GM18909 (cell line): ENCODE data around the gene MBNL2.
A peak's percentile ranks its signal among the peaks of the same experiment; 100 is the strongest.

Experiments
- ATAC-seq: cut with Tn5 transposase; IDR thresholded peaks from one replicate; pipeline ENCODE4 v1.9.1; 2021; ENCODE audit warnings: mild to moderate bottlenecking; ENCODE audit not compliant: unreplicated experiment, poor library complexity

MBNL2 gene

GRCh38 chr13:97249093-97249795 lies 27.1 kb downstream of the MBNL2 start:
- no peak for ATAC-seq

DNA sequence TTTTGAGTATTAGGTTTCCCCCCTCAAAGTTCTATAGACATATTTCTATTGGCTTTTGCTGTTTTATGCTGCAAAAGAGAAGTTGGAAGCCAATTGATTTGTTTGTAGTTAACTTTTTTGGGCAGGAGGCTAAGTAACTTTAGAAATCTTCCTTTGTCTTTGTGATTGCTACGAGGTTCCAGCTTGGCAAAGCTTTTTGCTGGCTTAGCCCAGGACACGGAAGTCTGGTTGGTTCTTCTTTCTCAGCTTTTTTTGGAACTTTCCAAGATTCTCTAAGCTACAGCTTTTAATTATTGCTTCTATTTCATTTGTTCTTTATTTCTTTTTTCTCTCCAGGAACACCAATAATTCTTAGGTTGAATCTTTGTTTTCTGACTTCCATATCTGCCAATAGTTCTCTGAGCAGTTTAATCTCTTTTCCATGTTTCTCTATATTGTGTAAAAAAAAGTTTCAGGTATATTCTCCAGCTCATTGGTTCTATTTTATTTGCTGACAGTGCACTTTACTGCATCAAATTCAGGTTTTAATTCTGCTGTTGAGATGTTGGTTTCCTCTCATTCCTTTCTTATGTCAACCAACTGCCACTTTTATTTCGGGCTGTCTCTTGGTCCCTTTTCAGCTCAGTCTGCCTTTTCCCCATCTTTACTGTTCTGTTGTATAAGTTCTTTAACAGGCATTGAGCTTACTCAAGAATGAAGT lies 27.8 kb downstream of the MBNL2 start:
- ATAC-seq = no peak

DNA sequence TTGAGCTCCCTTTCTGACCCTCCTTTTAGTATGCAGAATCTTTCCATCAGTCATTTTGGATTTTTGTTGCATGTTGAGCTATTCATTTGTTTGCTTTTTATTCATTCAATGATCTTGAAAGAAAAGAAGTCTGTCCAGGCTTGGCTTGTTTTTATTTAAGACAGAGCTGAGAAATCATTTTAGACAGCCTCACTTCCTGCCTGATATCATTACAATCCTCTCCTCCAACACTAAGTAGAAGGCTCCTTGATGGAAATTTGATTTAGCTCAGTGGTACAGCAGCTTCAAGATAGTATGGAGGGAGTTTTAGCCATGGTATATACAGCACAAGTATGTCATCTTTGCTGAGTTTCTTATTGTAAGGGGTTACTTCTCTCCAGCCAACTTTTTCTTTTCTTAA lies 28.4 kb downstream of the MBNL2 start:
- ATAC-seq = no peak

DNA sequence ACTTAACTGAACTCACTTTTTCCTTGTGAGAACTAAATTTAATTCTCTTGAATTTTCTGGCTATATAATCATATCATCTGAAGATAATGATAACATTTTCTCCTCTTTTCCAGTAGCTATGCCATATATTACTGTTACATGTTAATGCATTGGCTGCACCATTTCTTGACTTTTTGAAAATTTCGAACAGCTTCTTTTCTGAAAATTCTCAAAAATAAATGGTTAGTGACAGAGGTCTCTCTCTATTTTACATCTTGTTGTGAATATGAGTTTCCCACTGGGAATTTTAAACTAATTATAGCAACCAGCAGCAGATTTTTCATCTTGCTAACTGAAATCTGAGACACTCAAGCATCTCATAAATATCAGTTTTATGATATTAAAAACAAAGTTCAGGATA lies 30.6 kb downstream of the MBNL2 start:
- no peak for ATAC-seq

DNA sequence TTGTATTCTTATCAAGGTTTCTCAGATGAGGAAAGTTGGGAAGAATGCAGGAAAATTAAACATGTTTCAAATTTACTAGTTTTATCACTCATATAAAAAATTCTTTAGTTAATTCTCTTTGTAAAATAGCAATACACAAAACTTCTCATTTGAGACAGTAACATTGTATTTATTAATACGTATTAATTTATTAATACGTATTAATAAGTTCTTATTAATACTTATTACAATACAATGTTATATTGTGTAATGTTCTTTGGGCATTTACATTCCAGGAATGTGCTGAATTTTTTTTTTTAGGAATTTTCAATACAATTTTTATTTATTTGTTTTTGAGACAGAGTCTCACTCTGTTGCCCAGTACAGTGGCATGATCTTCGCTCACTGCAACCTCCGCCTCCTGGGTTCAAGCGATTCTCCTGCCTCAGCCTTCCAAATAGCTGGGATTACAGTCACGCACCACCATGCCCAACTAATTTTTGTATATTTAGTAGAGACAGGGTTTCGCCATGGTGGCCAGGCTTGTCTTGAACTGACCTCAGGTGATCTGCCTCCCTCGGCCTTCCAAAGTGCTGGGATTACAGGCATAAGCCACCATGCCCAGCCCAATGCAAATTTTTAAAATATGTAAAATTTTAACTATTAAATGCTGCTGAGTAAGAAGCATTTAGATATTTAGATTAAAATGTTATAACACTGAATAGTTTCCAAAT lies 31.6 kb downstream of the MBNL2 start:
- ATAC-seq = no peak

GRCh38 chr13:97254816-97255215 lies 32.7 kb downstream of the MBNL2 start:
- no peak for ATAC-seq

GRCh38 chr13:97255515-97256021 lies 33.4 kb downstream of the MBNL2 start:
- ATAC-seq = no peak

- no peak for ATAC-seq
Observed at GRCh38 chr13:97256343-97256783, 34.2 kb downstream of the MBNL2 start.

DNA sequence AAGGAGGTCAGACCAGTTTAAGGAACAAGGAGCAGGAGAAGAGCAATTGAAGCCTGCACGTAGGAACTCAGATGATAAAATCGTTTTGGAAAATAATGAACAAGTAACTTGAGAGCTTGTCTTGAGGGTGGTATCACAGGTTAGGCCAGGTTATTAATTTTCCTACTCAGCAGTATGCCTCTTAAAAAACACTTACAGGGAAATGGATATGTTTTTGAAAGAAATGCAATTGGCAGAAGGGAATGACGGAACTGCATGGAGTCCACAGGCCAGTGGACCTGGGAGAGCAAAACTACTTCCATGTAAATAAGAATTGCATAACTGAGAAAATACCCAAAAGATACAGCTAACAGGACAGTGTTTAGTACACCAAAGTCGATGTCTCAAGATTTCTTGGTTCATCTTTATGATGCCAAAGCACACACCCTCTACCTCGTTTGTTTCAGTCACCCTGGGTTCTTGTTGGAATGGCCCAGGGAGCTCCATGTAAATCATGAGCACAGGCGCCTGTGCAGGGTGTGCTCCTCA lies 35.2 kb downstream of the MBNL2 start:
- ATAC-seq = no peak

GRCh38 chr13:97257800-97258799 lies 36.0 kb downstream of the MBNL2 start:
- ATAC-seq = peak; percentile 74

GRCh38 chr13:97258801-97259200 lies 36.7 kb downstream of the MBNL2 start:
- no peak for ATAC-seq

DNA sequence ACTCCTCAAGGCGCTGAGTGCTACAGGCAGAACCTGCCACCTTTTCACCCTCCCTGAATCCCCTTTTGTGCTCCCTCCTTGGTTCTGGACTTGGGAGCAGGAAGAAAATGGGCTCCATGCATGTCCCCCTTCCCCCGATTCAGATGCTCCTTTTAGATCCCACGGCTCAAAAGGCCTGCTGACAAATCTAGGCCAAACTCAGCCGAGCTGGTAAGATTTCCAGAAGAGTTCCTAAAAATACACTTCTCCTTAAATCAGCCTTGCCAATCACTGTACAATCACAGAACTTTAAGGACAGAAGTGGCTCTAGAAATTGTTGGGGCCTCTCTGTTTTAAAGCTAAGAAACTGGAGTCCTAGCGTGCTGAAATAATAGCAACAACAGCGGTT lies 37.3 kb downstream of the MBNL2 start:
- ATAC-seq = no peak

- ATAC-seq = no peak
Observed at GRCh38 chr13:97259798-97260714, 37.9 kb downstream of the MBNL2 start.

DNA sequence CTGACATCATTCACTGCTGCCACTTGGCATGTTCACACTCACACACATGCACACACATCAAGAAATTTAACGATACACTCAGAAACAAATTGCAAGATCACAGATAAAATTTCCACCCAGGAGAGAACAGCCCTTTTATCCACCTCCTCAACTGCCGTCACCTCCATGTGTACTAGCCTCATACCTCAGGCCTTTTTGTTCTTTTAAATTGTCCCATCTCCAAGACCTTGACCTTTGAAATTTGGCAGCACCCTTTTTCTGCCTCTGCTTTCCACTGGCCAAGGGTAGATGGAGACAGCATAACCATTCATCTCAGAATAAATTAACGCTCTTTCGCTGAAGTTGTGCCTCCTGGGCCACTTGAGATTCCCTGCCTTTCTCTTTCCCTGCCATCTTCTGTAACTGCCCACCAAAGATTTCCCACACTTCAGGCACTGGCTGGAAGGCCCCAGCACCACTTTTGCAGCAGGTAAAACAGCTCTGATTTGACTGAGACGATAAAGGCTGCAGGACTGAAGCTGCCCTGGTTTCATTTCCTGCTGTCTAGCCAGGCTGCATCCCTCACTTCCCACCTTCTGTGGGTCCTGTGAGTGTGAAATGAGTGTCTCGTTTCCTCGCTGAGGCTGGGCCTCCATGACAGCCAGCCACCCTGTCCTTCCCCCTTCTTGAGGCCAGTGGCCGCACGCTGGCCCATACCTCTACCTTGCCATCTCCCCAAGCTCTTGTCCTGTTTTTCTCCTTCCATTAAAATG lies 39.3 kb downstream of the MBNL2 start:
- peak; percentile 70 for ATAC-seq

GRCh38 chr13:97262058-97262457 lies 39.9 kb downstream of the MBNL2 start:
- ATAC-seq = no peak

- ATAC-seq = no peak
Observed at GRCh38 chr13:97263160-97263559, 41.0 kb downstream of the MBNL2 start.

DNA sequence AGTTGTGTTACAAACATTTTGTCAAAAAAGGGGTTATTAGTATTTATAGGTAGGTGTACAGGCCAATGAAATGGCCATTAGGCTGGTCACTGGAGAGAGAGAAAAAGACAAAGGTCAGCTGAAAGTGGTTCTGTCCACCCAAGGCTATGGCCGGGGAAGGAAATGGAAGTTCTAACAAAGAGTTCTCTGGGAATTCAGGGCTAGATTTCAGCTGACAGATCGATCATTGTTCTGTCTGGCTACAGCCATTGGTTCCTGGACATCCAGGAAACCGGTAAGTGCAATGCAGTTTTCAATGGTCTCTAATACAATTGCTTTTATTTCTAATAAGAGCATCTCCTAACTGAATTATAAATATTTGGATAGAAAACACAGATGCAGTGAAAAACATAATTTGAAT lies 42.5 kb downstream of the MBNL2 start:
- no peak for ATAC-seq

GRCh38 chr13:97266332-97266731 lies 44.2 kb downstream of the MBNL2 start:
- no peak for ATAC-seq
